OCI-M2 (cell line): ENCODE results near the gene C1orf115.
"Not testable (repeated sequence)": the region's sequence is repeated elsewhere in the genome, so short reads cannot be mapped to it uniquely, and the experiment has no call there.

Experiments
- DNase-seq: peaks from one replicate; lab custom pipeline; 2025; ENCODE audit not compliant: unreplicated experiment; lab: John Stamatoyannopoulos, UW

C1orf115 gene, protein sequence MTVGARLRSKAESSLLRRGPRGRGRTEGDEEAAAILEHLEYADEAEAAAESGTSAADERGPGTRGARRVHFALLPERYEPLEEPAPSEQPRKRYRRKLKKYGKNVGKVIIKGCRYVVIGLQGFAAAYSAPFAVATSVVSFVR

GRCh38 chr1:220690140-220691052 lies at the start of gene C1orf115:
TSS of gene C1orf115 (plus strand) at chr1:220690363. CDS start at chr1:220690403, 40 bp downstream.
- DNase-seq, result no peak

- DNase-seq, result no peak
These were observed 47.9 kb upstream of the C1orf115 start for GRCh38 chr1:220642285-220642684.

- no peak for DNase-seq
These were observed 37.2 kb upstream of the C1orf115 start for GRCh38 chr1:220652995-220653394.

GRCh38 chr1:220655509-220655908 lies 34.7 kb upstream of the C1orf115 start:
- DNase-seq, result no peak

GRCh38 chr1:220655961-220656740 lies 34.0 kb upstream of the C1orf115 start:
- DNase-seq, result no peak

- no peak for DNase-seq
These were observed 23.8 kb upstream of the C1orf115 start for GRCh38 chr1:220666349-220666748.

GRCh38 chr1:220669005-220669404 lies 21.2 kb upstream of the C1orf115 start:
- no peak for DNase-seq

DNA sequence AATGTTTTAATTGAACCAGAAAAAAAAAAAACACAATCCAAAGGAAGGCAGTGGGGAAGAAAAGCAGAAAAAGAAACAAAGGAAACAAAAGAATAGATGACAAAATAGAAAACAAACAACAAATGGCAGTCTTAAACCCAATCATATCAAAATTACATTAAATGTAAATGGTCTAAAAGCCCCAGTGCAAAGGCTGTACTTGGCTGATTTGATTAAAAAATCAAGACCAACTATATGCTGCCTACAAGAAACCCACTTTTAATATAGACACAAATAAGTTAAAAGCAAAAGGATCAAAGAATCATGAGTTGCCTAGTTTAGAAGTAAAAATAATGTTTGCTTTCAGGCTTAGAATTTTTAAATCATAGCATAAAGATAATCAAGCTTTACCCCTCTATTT lies 19.8 kb upstream of the C1orf115 start:
- DNase-seq, result no peak

GRCh38 chr1:220673921-220674320 lies 16.2 kb upstream of the C1orf115 start:
- DNase-seq, result no peak

DNA sequence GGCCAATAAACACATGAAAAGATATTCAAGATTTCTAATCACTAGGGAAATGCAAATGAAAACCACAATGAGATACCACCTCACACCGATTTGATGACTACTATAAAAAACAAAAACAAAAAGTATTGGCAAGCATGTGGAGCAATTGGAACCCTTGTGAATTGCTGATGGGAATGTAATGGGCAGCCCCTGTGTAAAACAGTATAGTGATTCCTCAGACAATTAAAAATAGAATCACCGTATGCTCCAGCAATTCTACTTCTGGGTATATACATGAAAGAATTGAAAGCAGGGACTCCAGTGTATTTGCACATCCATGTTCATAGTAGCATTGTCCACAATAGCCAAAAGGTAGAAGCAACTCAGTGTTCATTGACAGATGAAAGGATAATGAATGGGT lies 12.9 kb upstream of the C1orf115 start:
- DNase-seq, result no peak

GRCh38 chr1:220680085-220680687 lies 10.0 kb upstream of the C1orf115 start:
- DNase-seq, result no peak

GRCh38 chr1:220681220-220681880 lies 8.8 kb upstream of the C1orf115 start:
- no peak for DNase-seq

GRCh38 chr1:220682901-220683576 lies 7.1 kb upstream of the C1orf115 start:
- no peak for DNase-seq

DNA sequence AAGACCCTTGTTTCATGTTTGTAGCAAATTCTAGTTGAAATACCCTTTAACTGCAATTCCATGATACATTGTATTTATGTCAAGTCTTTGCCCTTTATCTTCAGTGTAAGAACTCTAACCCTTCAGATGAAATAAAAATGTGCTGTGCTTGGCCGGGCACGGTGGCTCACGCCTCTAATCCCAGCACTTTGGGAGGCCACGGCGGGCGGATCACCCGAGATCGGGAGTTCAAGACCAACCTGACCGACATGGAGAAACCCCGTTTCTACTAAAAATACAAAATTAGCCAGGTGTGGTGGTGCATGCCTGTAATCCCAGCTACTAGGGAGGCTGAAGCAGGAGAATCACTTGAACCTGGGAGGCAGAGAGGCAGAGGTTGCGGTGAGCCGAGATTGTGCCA lies 6.4 kb upstream of the C1orf115 start:
- DNase-seq, result not testable (repeated sequence)

DNA sequence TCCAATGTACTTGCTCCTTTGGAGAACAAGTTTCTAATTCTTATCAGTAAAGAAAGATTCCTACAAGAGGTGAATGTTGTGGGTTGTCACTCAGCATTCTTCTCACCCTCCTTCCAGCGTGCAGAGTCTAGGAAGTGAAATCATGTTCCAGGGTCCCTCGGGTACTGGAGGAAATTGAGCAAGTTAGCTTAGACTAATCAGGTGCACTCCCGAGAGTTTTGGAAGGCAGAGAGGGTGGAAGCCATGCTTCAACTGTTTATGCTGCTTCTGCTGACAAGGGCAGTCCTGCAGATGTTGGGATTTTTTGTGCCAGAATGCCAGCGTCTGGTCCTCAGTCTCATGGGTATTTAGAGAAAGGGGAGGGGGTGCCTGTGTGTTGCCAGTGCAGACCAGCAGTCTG lies 5.3 kb upstream of the C1orf115 start:
- DNase-seq, result no peak

GRCh38 chr1:220685879-220686278 lies 4.3 kb upstream of the C1orf115 start:
- DNase-seq, result no peak

- no peak for DNase-seq
These were observed 2.4 kb upstream of the C1orf115 start for GRCh38 chr1:220687809-220688208.

GRCh38 chr1:220689666-220690065 lies 497 bp upstream of the C1orf115 start:
- no peak for DNase-seq

DNA sequence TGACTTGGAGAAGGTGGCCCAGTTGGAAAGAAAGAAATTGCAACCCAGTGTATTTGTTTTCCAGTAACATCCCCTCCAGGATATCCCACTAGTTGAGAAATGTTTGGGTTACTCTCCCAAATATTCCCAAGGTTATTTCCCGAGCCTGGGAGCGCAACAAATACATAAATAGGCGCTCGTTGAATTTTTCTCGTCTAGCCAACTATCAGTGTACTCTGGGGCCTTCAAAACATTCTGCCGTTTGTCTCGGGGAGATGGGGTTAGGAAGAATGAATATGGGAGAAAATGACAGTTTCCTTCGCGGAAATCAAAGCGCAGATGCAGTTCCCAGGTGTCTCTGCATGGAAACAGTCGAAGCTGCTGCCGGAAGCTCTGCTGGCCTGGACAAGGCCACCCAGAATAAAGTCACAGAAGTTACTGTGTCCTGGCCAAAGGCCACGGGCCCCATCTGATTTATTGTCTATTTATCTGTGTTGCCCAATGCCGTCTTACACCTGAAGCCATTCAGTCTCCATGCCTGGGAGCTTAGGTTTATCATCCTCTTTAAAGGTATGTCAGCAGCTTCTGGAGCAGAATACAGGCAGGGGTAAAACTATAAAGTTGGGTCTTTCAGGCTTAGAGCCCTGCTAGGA lies 1.0 kb downstream of the C1orf115 start:
- DNase-seq, result no peak
